IMR-90 (cell line): Measurements from ENCODE around the gene PARD6G. TPM values are rescaled to one million over a fixed set of nuclear protein-coding genes. Genes with fewer than 3 reads are reported as not detected.

ENCODE experiments used
- ATAC-seq: fragments of 200-7000 bp; cut with Tn5 transposase; 2 replicates; pipeline ENCODE4 v1.9.1; 2020; ENCODE audit warnings: low read depth, mild to moderate bottlenecking, moderate library complexity
- BruUV-seq: library from RNA; stranded (reverse); fragments of 400-500 nt; replicated peaks from 2 replicates; lab custom pipeline; 2021; lab: Mats Ljungman, UMichigan
- CTCF ChIA-PET: fragments of 300-600 bp; formaldehyde crosslinking; extraction: SDS; loops from one replicate; lab custom pipeline; 2021; ENCODE audit warnings: antibody characterized with exemption; lab: Yijun Ruan, JAX
- POLR2A ChIA-PET: fragments of 300-600 bp; sonication (Branson Sonifier 250); formaldehyde crosslinking; loops from one replicate; lab custom pipeline; 2022; ENCODE audit warnings: antibody characterized with exemption; ENCODE audit not compliant: unreplicated experiment; lab: Charles Lee
- DNase-seq: peaks from one replicate; pipeline ENCODE4 v3.0.0; 2013
- H2AFZ ChIP-seq: replicated peaks from 2 replicates; pipeline ENCODE3; 2013; ENCODE audit warnings: low read length, mild to moderate bottlenecking; ENCODE audit not compliant: poor library complexity
- H2AK5ac ChIP-seq: 2 replicates; pipeline ENCODE4 v1.6.1; 2013; ENCODE audit warnings: low read depth, low read length, inconsistent platforms
- H2AK9ac ChIP-seq: replicated peaks from 2 replicates; pipeline ENCODE3; 2013; ENCODE audit warnings: mild to moderate bottlenecking, low read depth, low read length, moderate library complexity; ENCODE audit not compliant: poor library complexity
- H2BK120ac ChIP-seq: 2 replicates; pipeline ENCODE4 v1.6.1; 2013; ENCODE audit warnings: low read depth, low read length, inconsistent platforms
- H2BK15ac ChIP-seq: 3 replicates; pipeline ENCODE4 v1.6.1; 2013; ENCODE audit warnings: low read depth, low read length, inconsistent platforms
- H2BK20ac ChIP-seq: 2 replicates; pipeline ENCODE4 v1.6.1; 2013; ENCODE audit warnings: low read depth, mild to moderate bottlenecking, inconsistent platforms, low read length, moderate library complexity
- H2BK5ac ChIP-seq: 2 replicates; pipeline ENCODE4 v1.6.1; 2013; ENCODE audit warnings: mild to moderate bottlenecking, low read depth, low read length, inconsistent platforms; ENCODE audit not compliant: poor library complexity, severe bottlenecking
- H3K14ac ChIP-seq: replicated peaks from 2 replicates; pipeline ENCODE4 v1.6.1; 2013; ENCODE audit warnings: low read depth, low read length, inconsistent platforms
- H3K18ac ChIP-seq: 2 replicates; pipeline ENCODE4 v1.6.1; 2013; ENCODE audit warnings: low read depth, low read length, control low read depth
- H3K23ac ChIP-seq: 2 replicates; pipeline ENCODE4 v1.6.1; 2013; ENCODE audit warnings: low read depth, low read length, inconsistent platforms
- H3K27ac ChIP-seq: 2 replicates; pipeline ENCODE4 v1.5.1; 2013; ENCODE audit warnings: mild to moderate bottlenecking, control low read depth, low read length; ENCODE audit not compliant: insufficient read depth
- H3K27me3 ChIP-seq: 2 replicates; pipeline ENCODE4 v1.6.1; 2013; ENCODE audit warnings: low read length; ENCODE audit not compliant: control insufficient read depth, insufficient read depth
- H3K36me3 ChIP-seq: 2 replicates; pipeline ENCODE4 v1.6.1; 2013; ENCODE audit warnings: low read length, mixed read lengths; ENCODE audit not compliant: control insufficient read depth, insufficient read depth
- H3K4ac ChIP-seq: 2 replicates; pipeline ENCODE4 v1.6.1; 2013; ENCODE audit warnings: low read depth, low read length, inconsistent platforms
- H3K4me1 ChIP-seq: 2 replicates; pipeline ENCODE4 v1.6.1; 2013; ENCODE audit warnings: low read length, mixed read lengths; ENCODE audit not compliant: control insufficient read depth, insufficient read depth
- H3K4me2 ChIP-seq: 2 replicates; pipeline ENCODE4 v1.6.1; 2013; ENCODE audit warnings: low read depth, mild to moderate bottlenecking, control low read depth, low read length, moderate library complexity
- H3K4me3 ChIP-seq: 2 replicates; pipeline ENCODE4 v1.5.1; 2013; ENCODE audit warnings: low read depth, mild to moderate bottlenecking, control low read depth, low read length, moderate library complexity; ENCODE audit not compliant: insufficient read depth
- H3K56ac ChIP-seq: 2 replicates; pipeline ENCODE4 v1.6.1; 2013; ENCODE audit warnings: low read length, inconsistent platforms; ENCODE audit not compliant: insufficient read depth; ENCODE audit errors: extremely low read depth
- H3K79me1 ChIP-seq, 2 experiments: 2 replicates each; pipeline ENCODE4 v1.6.1; 2013; ENCODE audit warnings: low read length in 2 of 2, inconsistent platforms in 1 of 2, low read depth in 1 of 2
- H3K9ac ChIP-seq: 2 replicates; pipeline ENCODE4 v1.6.1; 2013; ENCODE audit warnings: low read depth, low read length, control low read depth
- H3K9me1 ChIP-seq: 2 replicates; pipeline ENCODE4 v1.6.1; 2013; ENCODE audit warnings: low read length, inconsistent platforms; ENCODE audit not compliant: insufficient read depth
- H3K9me3 ChIP-seq: 2 replicates; pipeline ENCODE4 v1.6.1; 2013; ENCODE audit warnings: low read length; ENCODE audit not compliant: control insufficient read depth, insufficient read depth
- H4K20me1 ChIP-seq: 2 replicates; pipeline ENCODE4 v1.6.1; 2013; ENCODE audit warnings: low read length, inconsistent platforms; ENCODE audit not compliant: insufficient read depth
- H4K5ac ChIP-seq: 2 replicates; pipeline ENCODE4 v1.6.1; 2013; ENCODE audit warnings: mild to moderate bottlenecking, low read depth, low read length, control low read depth
- H4K8ac ChIP-seq, 2 experiments: 2 replicates each; pipeline ENCODE4 v1.6.1; 2013; ENCODE audit warnings: low read depth in 2 of 2, low read length in 2 of 2, control low read depth in 1 of 2, inconsistent platforms in 1 of 2
- H4K91ac ChIP-seq: 2 replicates; pipeline ENCODE4 v1.6.1; 2013; ENCODE audit warnings: low read depth, low read length, inconsistent platforms; ENCODE audit not compliant: insufficient read depth
- SMC3 ChIP-seq: fragments of 150-350 bp; IDR thresholded peaks from 2 replicates; pipeline ENCODE4 v1.6.1; 2016; ENCODE audit warnings: low read depth, mild to moderate bottlenecking, antibody characterized with exemption, low read length, moderate library complexity
- WGBS, 2 experiments: methylation state at CpG; one replicate each; pipeline versions ENCODE4 v1.1.5 to v1.1.7; 2013; ENCODE audit warnings: missing lambda C conversion rate in 2 of 2; ENCODE audit not compliant: insufficient read length in 1 of 2; ENCODE audit errors: extremely low coverage in 2 of 2; 5-methylcytosine and 5-hydroxymethylcytosine counted together
- dilution Hi-C: fragments of 300-500 bp; cut with HindIII; formaldehyde crosslinking; loops from one replicate; pipeline ENCODE4 v1.14.3; 2018; ENCODE audit warnings: low sequenced_read_pairs; ENCODE audit not compliant: unreplicated experiment
- in situ Hi-C: fragments of 300-500 bp; cut with MboI; formaldehyde crosslinking; loops from 3 replicates; pipeline ENCODE4 v1.14.3; 2019; ENCODE audit warnings: low sequenced_read_pairs, inconsistent platforms, mixed read lengths
- intact Hi-C: fragments of 100-400 bp; cut with micrococcal nuclease; formaldehyde crosslinking; loops from 2 replicates; pipeline ENCODE4 v1.10.0; 2022
- polyA plus RNA-seq, 3 experiments: library from polyadenylated mRNA; depleted of rRNA; stranded (reverse); fragments of >200 nt; gene quantifications; 2 replicates each; pipeline ENCODE4 v1.2.3, GENCODE V29; 2012; ENCODE audit warnings: low replicate concordance in 1 of 3
- total RNA-seq: library from RNA; depleted of rRNA; stranded (reverse); fragments of >200 nt; gene quantifications from 2 replicates; pipeline ENCODE4 v1.2.3, GENCODE V29; 2012

Gene PARD6G
- total and polyA plus RNA-seq, 2 of the 4 experiments (the other 2 are of a cell fraction), result 2.5 to 4.6 TPM

DNA sequence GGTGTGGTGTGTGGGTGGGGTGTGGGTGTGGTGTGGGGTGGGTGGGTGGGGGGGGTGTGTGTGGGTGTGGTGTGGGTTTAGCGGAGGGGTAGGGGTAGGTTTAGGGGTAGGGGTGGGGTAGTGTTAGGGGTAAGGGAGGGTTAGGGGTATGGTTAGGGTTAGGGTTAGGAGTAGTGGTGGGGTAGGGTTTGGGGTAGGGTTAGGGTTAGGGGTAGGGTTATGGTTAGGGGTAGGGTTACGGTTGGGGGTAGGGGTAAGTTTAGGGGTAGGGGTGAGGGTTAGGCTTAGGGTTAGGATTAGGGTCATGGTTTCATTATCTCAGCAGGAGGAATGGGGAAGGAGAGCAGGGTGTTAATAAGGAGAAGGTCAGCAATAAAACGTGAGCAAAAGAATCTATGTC lies 11.3 kb upstream of the PARD6G start:
- Histone ChIP-seq H4K5ac (no peak overlapping the region), H3K14ac (no peak overlapping the region), H2BK15ac (no peak overlapping the region), H3K79me1 (no peaks in the 10 kb centered on the region), H3K4me3 (no peak overlapping the region), H3K9me1 (no peaks in the 10 kb centered on the region), H4K8ac (no peak overlapping the region), H3K36me3 (no peaks in the 10 kb centered on the region), H3K18ac (no peak overlapping the region), H2BK20ac (no peak overlapping the region), H3K27ac (no peak overlapping the region), H2AFZ (no peak overlapping the region), H3K4me2 (no peak overlapping the region), H3K56ac (no peak overlapping the region), H3K9me3 (peaks cover 2% of the 10 kb centered on the region; the same call in 1 of the 2 replicates), H3K27me3 (no peaks in the 10 kb centered on the region; the same call in 1 of the 2 replicates), H2AK9ac (no peak overlapping the region), H4K20me1 (no peaks in the 10 kb centered on the region), H3K4ac (no peak overlapping the region), H3K23ac (no peak overlapping the region), H2BK5ac (peak overlapping the region; percentile 65), H4K91ac (no peak overlapping the region), H3K4me1 (no peaks in the 10 kb centered on the region), H2BK120ac (no peak overlapping the region), H2AK5ac (no peak overlapping the region), H3K9ac (no peak overlapping the region)
- ChIA-PET POLR2A (no interaction called here), CTCF (interaction anchor here (0.7 to 1.0 kb wide), 2 partner anchors 58 to 85 kb away, joined by 3 read pairs; no protein-coding TSS in a partner anchor)
- no peak for ATAC-seq
- in situ Hi-C loops (no loop called here), intact Hi-C loops (no loop called here), dilution Hi-C loops (no loop called here)
- WGBS, 2 experiments, result 100% methylated on average over 1 of the region's 3 CpGs; no CpG with 5 or more reads in 1 of the 2 experiments
- no TSS peak for BruUV-seq
- DNase-seq, result no peak
- TF ChIP-seq SMC3, result no peak
